Nephron progenitor cell (in vitro differentiated cells): ENCODE measurements around the gene CCR5.

Source experiments
- DNase-seq: peaks from one replicate; pipeline ENCODE4 v3.0.0; 2021
- H3K27ac Mint-ChIP-seq: 2 replicates; pipeline ENCODE4 v1.8.0; 2021; ENCODE audit warnings: mild to moderate bottlenecking, moderate library complexity, mixed read lengths
- H3K27me3 Mint-ChIP-seq: 2 replicates; pipeline ENCODE4 v1.8.0; 2021; ENCODE audit warnings: mild to moderate bottlenecking, low read depth, mixed read lengths; ENCODE audit not compliant: poor library complexity
- H3K36me3 Mint-ChIP-seq: 2 replicates; pipeline ENCODE4 v1.8.0; 2021; ENCODE audit warnings: low read depth, mixed read lengths
- H3K4me1 Mint-ChIP-seq: 2 replicates; pipeline ENCODE4 v1.8.0; 2021; ENCODE audit warnings: mixed read lengths
- H3K4me3 Mint-ChIP-seq: 2 replicates; pipeline ENCODE4 v1.8.0; 2021; ENCODE audit warnings: mild to moderate bottlenecking, moderate library complexity, mixed read lengths
- H3K9me3 Mint-ChIP-seq: 2 replicates; pipeline ENCODE4 v1.8.0; 2021; ENCODE audit warnings: mild to moderate bottlenecking, moderate library complexity, mixed read lengths
- TF ChIP-seq, protein P1 (sequence below): fragments of 200-600 bp; sonication (generic); IDR thresholded peaks from 2 replicates; pipeline ENCODE4 v1.5.0; 2021; ENCODE audit warnings: antibody characterized with exemption

Gene CCR5

DNA sequence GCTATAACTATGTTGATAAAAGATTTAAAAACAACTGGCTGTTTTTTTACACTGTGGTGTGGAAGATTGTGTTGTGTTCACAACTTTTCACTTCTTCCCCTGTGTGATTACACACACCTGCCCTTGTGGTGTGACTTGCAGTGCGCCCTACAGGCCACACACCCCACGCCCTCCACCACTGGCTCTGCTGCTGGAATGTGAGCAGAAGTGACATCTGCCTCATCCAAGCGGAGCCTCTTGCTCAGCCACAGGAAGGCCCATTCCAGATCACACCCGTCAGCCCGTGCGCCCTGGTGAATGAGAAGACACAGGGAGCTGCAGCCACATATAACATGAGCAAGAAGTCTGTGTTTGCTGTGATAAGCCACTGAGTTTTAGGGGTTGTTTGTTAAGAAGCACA, 9.8 kb upstream of the CCR5 start:
- no peak overlapping the region for H3K4me3 Mint-ChIP-seq
- DNase-seq, result no peak
- no peaks in the 10 kb centered on the region for H3K9me3 Mint-ChIP-seq
- H3K4me1 Mint-ChIP-seq, result no peaks in the 10 kb centered on the region
- TF ChIP-seq, protein P1, sequence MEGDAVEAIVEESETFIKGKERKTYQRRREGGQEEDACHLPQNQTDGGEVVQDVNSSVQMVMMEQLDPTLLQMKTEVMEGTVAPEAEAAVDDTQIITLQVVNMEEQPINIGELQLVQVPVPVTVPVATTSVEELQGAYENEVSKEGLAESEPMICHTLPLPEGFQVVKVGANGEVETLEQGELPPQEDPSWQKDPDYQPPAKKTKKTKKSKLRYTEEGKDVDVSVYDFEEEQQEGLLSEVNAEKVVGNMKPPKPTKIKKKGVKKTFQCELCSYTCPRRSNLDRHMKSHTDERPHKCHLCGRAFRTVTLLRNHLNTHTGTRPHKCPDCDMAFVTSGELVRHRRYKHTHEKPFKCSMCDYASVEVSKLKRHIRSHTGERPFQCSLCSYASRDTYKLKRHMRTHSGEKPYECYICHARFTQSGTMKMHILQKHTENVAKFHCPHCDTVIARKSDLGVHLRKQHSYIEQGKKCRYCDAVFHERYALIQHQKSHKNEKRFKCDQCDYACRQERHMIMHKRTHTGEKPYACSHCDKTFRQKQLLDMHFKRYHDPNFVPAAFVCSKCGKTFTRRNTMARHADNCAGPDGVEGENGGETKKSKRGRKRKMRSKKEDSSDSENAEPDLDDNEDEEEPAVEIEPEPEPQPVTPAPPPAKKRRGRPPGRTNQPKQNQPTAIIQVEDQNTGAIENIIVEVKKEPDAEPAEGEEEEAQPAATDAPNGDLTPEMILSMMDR, result no peak
- no peak overlapping the region for H3K27ac Mint-ChIP-seq
- H3K36me3 Mint-ChIP-seq, result no peaks in the 10 kb centered on the region
- peaks cover 25% of the 10 kb centered on the region for H3K27me3 Mint-ChIP-seq

DNA sequence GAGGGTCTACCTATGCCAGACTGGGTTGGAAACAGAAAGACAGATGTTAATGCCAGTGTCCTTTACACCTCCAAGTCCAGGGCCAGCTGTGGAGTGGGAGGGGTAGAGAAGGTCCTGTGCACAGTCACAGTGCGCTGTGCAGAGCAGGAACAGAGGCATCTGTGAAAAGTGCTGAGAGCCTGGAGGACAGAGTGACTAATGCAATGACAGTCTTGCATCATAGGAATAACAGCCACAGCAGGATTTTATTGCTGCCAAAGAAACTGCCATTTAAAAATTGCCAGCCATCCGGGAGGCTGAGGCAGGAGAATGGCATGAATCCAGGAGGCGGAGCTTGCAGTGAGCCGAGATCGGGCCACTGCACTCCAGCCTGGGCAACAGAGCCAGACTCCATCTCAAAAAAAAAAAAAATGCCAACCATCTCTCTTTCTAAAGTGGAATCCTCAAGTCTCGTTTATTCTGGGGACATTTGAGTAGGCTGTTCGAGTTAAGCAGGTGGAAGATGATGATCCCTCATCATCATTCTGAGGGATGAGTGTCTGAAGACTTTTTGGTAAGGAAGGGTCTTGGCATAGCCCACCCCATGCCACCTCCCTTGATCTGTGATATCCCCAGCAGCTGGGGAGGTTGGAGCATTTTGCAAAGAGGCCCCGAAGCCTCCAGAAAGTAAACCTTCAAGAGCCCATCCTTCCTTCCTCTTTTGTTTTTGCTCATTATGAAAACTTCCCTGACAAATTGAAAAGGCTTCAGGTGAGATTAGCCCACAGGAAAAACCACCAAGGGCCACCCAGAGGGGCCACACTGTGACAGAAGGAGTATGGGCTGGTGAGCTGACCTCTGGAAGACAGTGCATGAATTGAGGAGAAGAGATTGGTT, 9.1 kb upstream of the CCR5 start:
- TF ChIP-seq, protein P1, result no peak
- H3K9me3 Mint-ChIP-seq, result no peaks in the 10 kb centered on the region
- peaks cover 29% of the 10 kb centered on the region for H3K27me3 Mint-ChIP-seq
- H3K4me3 Mint-ChIP-seq, result no peak overlapping the region
- H3K27ac Mint-ChIP-seq, result no peak overlapping the region
- H3K36me3 Mint-ChIP-seq, result no peaks in the 10 kb centered on the region
- H3K4me1 Mint-ChIP-seq, result no peaks in the 10 kb centered on the region
- DNase-seq, result no peak

DNA sequence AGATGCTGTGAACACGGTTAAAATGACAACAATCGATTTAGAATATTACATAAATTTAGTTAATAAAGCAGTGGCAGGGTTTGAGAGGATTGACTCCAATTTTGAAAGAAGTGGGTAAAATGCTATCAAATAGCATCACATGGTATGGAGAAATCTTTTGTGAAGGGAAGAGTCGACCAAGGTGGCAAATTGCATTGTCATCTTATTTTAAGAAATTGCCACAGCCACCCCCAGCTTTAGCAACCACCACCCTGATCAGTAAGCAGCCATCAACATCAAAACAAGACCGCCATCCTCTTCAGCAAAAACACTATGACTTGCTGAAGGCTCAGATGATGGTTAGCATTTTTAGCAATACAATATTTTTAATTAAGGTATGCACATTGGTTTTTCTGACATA, 5.7 kb upstream of the CCR5 start:
- H3K4me1 Mint-ChIP-seq, result no peaks in the 10 kb centered on the region
- TF ChIP-seq, protein P1, result no peak
- peaks cover 17% of the 10 kb centered on the region for H3K27me3 Mint-ChIP-seq
- H3K4me3 Mint-ChIP-seq, result no peak overlapping the region
- no peaks in the 10 kb centered on the region for H3K9me3 Mint-ChIP-seq
- no peaks in the 10 kb centered on the region for H3K36me3 Mint-ChIP-seq
- DNase-seq, result no peak
- H3K27ac Mint-ChIP-seq, result no peak overlapping the region

DNA sequence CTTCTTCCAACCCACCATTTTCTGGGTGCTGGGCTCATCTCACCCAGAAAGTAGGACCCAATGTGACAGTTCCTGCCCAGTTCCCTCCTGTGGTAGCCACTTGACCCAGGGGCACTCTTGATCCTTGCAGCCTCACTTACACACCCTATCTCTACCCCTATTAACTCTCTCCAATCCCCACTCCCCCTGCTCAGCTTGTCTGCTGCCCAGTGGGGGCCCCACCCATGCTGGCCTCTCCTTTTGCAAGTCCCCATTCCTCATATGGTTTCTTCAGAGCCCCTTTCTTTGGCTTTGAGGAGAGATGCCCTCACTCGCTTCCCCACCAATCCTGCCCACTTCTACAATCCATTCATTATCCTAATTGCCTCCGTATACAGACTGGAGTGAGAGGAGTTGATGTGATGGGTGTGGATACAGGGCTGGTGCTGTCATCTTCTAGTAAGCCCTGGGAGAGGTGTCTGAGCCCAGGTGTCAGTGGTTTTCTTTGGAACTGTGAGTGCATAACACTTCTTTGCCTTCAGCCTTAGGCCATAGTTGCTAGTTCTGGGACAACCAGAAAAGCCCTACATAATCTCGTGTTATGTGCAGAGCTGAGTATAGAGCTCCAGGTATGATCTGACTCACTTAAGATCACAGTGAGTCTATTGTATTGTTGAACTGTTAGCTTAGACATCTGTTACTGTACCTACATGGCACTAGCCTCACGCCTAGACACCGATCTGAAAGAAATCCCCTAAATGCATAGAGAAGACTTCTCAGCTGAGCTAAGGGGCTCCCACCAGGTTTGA, 4.8 kb upstream of the CCR5 start:
- Mint-ChIP-seq H3K27ac (no peak overlapping the region), H3K27me3 (peaks cover 18% of the 10 kb centered on the region), H3K9me3 (no peaks in the 10 kb centered on the region), H3K36me3 (no peaks in the 10 kb centered on the region), H3K4me1 (peaks cover 5% of the 10 kb centered on the region), H3K4me3 (no peak overlapping the region)
- TF ChIP-seq, protein P1, result no peak
- no peak for DNase-seq

DNA sequence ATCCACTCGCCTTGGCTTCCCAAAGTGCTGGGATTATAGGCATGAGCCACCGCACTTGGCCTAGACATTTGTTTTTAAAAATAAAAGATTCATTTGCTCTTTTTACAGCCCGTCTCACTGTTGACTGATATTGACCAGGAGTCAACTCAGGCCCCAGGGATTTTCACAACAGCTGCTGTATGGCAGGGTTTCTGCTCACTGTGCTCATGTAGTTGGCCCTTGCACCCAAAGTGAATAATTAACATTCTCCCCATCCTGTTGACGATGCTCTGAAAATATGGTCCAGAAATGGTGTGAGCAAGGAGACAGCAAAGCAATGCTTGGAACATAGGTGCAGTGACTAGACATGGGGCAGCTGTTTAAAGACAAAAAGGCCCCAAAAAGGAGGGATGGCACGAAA, 2.9 kb upstream of the CCR5 start:
- Mint-ChIP-seq H3K36me3 (no peaks in the 10 kb centered on the region), H3K4me3 (no peak overlapping the region), H3K9me3 (no peaks in the 10 kb centered on the region), H3K27ac (no peak overlapping the region), H3K27me3 (peaks cover 18% of the 10 kb centered on the region), H3K4me1 (peaks cover 5% of the 10 kb centered on the region)
- TF ChIP-seq, protein P1, result no peak
- no peak for DNase-seq
